PC-3 (cell line): ENCODE results near the gene LRRC56. TPM values are rescaled to one million over a fixed set of nuclear protein-coding genes. Genes with fewer than 3 reads are reported as not detected.

Experiments
- ATAC-seq: fragments of 200-7000 bp; cut with Tn5 transposase; 2 replicates; pipeline ENCODE4 v1.9.1; 2020; ENCODE audit warnings: mild to moderate bottlenecking, moderate library complexity
- BruUV-seq: library from RNA; stranded (reverse); fragments of 400-500 nt; replicated peaks from 2 replicates; lab custom pipeline; 2021; lab: Mats Ljungman, UMichigan
- CTCF ChIA-PET: fragments of 300-600 bp; sonication (Branson Sonifier 250); formaldehyde crosslinking; loops from one replicate; lab custom pipeline; 2022; ENCODE audit warnings: antibody characterized with exemption; lab: Charles Lee
- POLR2A ChIA-PET: fragments of 300-600 bp; sonication (Branson Sonifier 250); formaldehyde crosslinking; loops from one replicate; lab custom pipeline; 2022; ENCODE audit warnings: antibody characterized with exemption; ENCODE audit not compliant: unreplicated experiment; lab: Charles Lee
- DNase-seq: peaks from one replicate; pipeline ENCODE4 v3.0.0-alpha.2; 2015
- H2AFZ ChIP-seq: fragments of 300-600 bp; sonication (generic); 2 replicates; pipeline ENCODE4 v1.6.0; 2016; ENCODE audit warnings: antibody characterized with exemption, low read length
- H3F3A ChIP-seq: fragments of 300-600 bp; sonication (generic); one replicate; pipeline ENCODE4 v1.6.0; 2017; ENCODE audit warnings: antibody characterized with exemption, low read length, control low read depth, mild to moderate bottlenecking; ENCODE audit not compliant: unreplicated experiment
- H3K27ac ChIP-seq: fragments of 300-600 bp; sonication (generic); 2 replicates; pipeline ENCODE4 v1.5.1; 2016; ENCODE audit warnings: mild to moderate bottlenecking, low read length
- H3K27me3 ChIP-seq: fragments of 300-600 bp; sonication (generic); 2 replicates; pipeline ENCODE4 v1.6.1; 2016; ENCODE audit warnings: low read length, mixed read lengths
- H3K36me3 ChIP-seq: fragments of 300-600 bp; sonication (generic); 2 replicates; pipeline ENCODE4 v1.6.1; 2016; ENCODE audit warnings: low read depth, mixed run types, low read length, mixed read lengths
- H3K4me1 ChIP-seq: fragments of 300-600 bp; sonication (generic); 2 replicates; pipeline ENCODE4 v1.5.1; 2016; ENCODE audit warnings: low read length; ENCODE audit not compliant: insufficient read depth
- H3K4me2 ChIP-seq: fragments of 300-600 bp; sonication (generic); 2 replicates; pipeline ENCODE4 v1.6.0; 2016; ENCODE audit warnings: low read length
- H3K4me3 ChIP-seq: fragments of 300-600 bp; sonication (generic); 2 replicates; pipeline ENCODE4 v1.5.1; 2016; ENCODE audit warnings: mild to moderate bottlenecking, low read length, mixed read lengths
- H3K79me2 ChIP-seq: fragments of 300-600 bp; sonication (generic); 2 replicates; pipeline ENCODE4 v1.6.1; 2017; ENCODE audit warnings: low read length, mixed read lengths
- H3K9ac ChIP-seq: fragments of 300-600 bp; sonication (generic); 2 replicates; pipeline ENCODE4 v1.6.0; 2016; ENCODE audit warnings: mild to moderate bottlenecking, low read length
- H3K9me2 ChIP-seq: fragments of 300-600 bp; sonication (generic); replicated peaks from 2 replicates; pipeline ENCODE4 v1.6.1; 2016; ENCODE audit warnings: mixed run types, low read length, mixed read lengths
- H3K9me3 ChIP-seq: fragments of 300-600 bp; sonication (generic); 2 replicates; pipeline ENCODE4 v1.6.1; 2016; ENCODE audit warnings: low read length, mixed read lengths
- H4K20me1 ChIP-seq: fragments of 300-600 bp; sonication (generic); 2 replicates; pipeline ENCODE4 v1.6.1; 2016; ENCODE audit warnings: low read length, mixed read lengths
- EZH2 ChIP-seq: fragments of 300-600 bp; sonication (generic); IDR thresholded peaks from one replicate; pipeline ENCODE4 v1.6.1; 2017; ENCODE audit warnings: antibody characterized with exemption, mild to moderate bottlenecking, low read length; ENCODE audit not compliant: unreplicated experiment
- EZH2phosphoT487 ChIP-seq: fragments of 300-600 bp; sonication (generic); IDR thresholded peaks from 2 replicates; pipeline ENCODE4 v1.6.1; 2018; ENCODE audit warnings: mild to moderate bottlenecking, antibody characterized with exemption, low read length, borderline replicate concordance
- intact Hi-C: fragments of 100-400 bp; cut with micrococcal nuclease; formaldehyde crosslinking; loops from 2 replicates; pipeline ENCODE4 v1.9.0; 2023
- total RNA-seq: library from RNA; depleted of rRNA; stranded (reverse); fragments of >200 nt; gene quantifications from 2 replicates; pipeline ENCODE4 v1.2.3, GENCODE V29; 2014
- TF ChIP-seq, protein P1 (sequence below): fragments of 300-600 bp; sonication (generic); conservative IDR thresholded peaks from 2 replicates; pipeline ENCODE4 v1.5.1; 2017; ENCODE audit warnings: antibody characterized with exemption, low read depth, mild to moderate bottlenecking, low read length

LRRC56 gene
- total RNA-seq, 1 experiment from 2014 or later = 1.5 TPM

DNA sequence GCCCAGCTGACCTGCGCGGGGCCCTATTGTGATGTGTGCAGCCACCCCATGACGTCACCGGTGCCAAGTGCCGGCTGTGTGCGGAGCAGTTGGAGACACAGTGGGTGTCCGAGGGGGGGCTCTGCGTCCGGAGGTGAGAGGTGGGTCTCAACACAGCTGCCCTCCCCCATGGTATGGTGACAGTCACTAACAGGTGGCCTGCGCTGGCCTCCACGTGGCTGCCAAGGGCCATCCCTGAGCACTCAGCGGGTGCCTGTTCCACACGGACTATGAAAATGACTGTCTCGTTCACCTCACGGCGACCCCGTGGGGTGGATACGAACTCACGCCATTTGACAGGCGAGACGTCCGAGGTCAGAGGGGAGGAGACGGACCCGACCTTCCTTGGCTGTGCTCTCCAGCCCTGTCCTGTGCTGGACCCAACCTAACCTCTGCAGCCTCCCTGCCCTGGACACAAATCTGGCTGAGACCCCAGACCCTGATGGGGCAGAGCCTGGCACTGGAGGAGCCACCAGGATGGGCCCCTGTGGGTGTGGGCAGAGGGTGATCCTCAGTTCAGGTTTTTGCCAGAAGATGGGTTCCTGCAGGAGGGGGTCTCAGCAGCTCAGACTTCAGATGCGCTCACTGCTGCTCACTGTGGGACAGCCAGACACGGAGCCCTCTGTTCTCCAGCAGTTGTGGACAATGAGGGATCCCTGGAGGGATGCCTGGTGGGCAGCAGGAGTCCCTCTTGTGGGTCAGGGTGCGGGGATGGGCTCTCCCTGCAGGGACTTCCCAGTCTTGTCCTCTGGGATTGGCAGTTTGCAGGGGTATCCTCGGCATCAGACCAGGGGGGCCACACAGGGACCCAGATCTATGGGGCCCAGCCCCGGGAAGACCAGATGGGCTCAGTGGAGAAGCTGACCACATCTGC is 8.3 kb upstream of the LRRC56 start:
- Histone ChIP-seq H3K79me2 (peaks cover 7% of the 10 kb centered on the region), H3K4me2 (no peak overlapping the region), H3K9me3 (no peaks in the 10 kb centered on the region), H3F3A (no peaks in the 10 kb centered on the region), H3K9me2 (no peaks in the 10 kb centered on the region), H4K20me1 (peaks cover under 1% of the 10 kb centered on the region; the same call in 1 of the 2 replicates), H3K9ac (no peak overlapping the region), H3K36me3 (no peaks in the 10 kb centered on the region), H2AFZ (no peak overlapping the region), H3K4me3 (no peak overlapping the region), H3K4me1 (peaks cover under 1% of the 10 kb centered on the region; the same call in 1 of the 2 replicates), H3K27ac (no peak overlapping the region), H3K27me3 (no peaks in the 10 kb centered on the region)
- no peak for ATAC-seq
- intact Hi-C loops = no loop called here
- no TSS peak for BruUV-seq
- no peak for DNase-seq
- TF ChIP-seq EZH2 (no peak), EZH2phosphoT487 (no peak)
- TF ChIP-seq, protein P1, sequence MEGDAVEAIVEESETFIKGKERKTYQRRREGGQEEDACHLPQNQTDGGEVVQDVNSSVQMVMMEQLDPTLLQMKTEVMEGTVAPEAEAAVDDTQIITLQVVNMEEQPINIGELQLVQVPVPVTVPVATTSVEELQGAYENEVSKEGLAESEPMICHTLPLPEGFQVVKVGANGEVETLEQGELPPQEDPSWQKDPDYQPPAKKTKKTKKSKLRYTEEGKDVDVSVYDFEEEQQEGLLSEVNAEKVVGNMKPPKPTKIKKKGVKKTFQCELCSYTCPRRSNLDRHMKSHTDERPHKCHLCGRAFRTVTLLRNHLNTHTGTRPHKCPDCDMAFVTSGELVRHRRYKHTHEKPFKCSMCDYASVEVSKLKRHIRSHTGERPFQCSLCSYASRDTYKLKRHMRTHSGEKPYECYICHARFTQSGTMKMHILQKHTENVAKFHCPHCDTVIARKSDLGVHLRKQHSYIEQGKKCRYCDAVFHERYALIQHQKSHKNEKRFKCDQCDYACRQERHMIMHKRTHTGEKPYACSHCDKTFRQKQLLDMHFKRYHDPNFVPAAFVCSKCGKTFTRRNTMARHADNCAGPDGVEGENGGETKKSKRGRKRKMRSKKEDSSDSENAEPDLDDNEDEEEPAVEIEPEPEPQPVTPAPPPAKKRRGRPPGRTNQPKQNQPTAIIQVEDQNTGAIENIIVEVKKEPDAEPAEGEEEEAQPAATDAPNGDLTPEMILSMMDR = no peak
- ChIA-PET CTCF (interaction anchor here (0.5 kb wide), 1 partner anchor 122 kb away, joined by 3 read pairs; no protein-coding TSS in a partner anchor), POLR2A (no interaction called here)

DNA sequence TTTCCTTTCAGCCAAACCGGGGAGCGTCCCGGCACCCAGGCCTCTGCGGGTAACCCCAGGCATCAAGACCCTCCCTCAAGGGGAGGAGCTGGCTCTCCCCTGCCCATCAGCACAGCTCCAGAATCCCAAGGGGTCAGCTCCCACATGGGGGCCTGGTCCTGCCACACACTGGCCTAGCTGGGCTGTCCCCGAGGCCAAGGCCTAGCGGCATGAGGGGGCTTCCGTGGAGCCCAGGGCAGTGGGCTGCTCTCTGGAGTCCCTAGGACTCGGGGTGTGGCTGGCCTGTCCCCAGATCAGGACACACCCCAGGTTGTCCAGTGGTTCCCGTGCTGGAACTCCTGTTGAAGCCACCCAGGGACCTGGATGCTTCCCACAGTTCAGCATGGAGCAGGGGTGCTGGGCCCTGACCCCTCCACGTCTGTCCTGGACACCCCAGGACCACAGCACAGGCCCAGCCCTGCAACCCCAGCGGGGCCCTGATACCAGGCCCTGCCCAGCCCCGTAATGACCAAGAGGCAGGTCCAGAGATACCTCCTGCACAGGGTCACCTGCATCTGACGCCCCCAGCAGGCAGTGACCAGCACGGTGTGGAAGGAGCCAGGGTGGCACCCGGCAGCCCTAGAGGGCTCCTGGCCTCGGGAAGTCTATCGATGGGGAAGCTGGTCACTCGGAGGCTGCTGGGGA is 7.5 kb upstream of the LRRC56 start:
- Histone ChIP-seq H3K9ac (no peak overlapping the region), H3K79me2 (peaks cover 15% of the 10 kb centered on the region), H3K4me1 (peaks cover 5% of the 10 kb centered on the region; the same call in 1 of the 2 replicates), H3K27me3 (no peaks in the 10 kb centered on the region), H4K20me1 (peaks cover 4% of the 10 kb centered on the region; the same call in 1 of the 2 replicates), H3K9me3 (no peaks in the 10 kb centered on the region), H3K4me3 (no peak overlapping the region), H3K27ac (no peak overlapping the region), H2AFZ (no peak overlapping the region), H3K36me3 (no peaks in the 10 kb centered on the region), H3F3A (no peaks in the 10 kb centered on the region), H3K9me2 (no peaks in the 10 kb centered on the region), H3K4me2 (no peak overlapping the region)
- CTCF ChIA-PET = no interaction called here
- no TSS peak for BruUV-seq
- no peak for TF ChIP-seq EZH2phosphoT487
- TF ChIP-seq, protein P1 = no peak
- TF ChIP-seq EZH2 = no peak
- DNase-seq (no peak), ATAC-seq (no peak)
- intact Hi-C loops = no loop called here
- POLR2A ChIA-PET = no interaction called here
